Stomach (tissue), 9 donors: ENCODE data around the gene SEC23A. TPM values are rescaled to one million over a fixed set of nuclear protein-coding genes. Genes with fewer than 3 reads are reported as not detected.

Experiments used
- DNase-seq, 2 donors: peaks; one replicate each; pipeline versions ENCODE4 v3.0.0 to v3.0.0-alpha.2; 2013 to 2019
- H3K27ac ChIP-seq, 5 donors: fragments of 200-600 bp in 4 of 5; sonication (generic) in 4 of 5; one replicate each; pipeline ENCODE4 v1.5.1; 2013 to 2019; ENCODE audit warnings: mild to moderate bottlenecking in 1 of 5, moderate library complexity in 1 of 5
- H3K27me3 ChIP-seq, 3 donors: fragments of 200-600 bp; sonication (generic); one replicate each; pipeline ENCODE4 v1.5.1; 2017 to 2019; ENCODE audit warnings: mixed run types in 1 of 3
- H3K36me3 ChIP-seq, 4 donors: fragments of 200-600 bp; sonication (generic); 1 replicate in 3 of 4; 2 replicates in 1 of 4; pipeline ENCODE4 v1.5.1; 2016 to 2019
- H3K4me1 ChIP-seq, 4 donors: fragments of 200-600 bp; sonication (generic); one replicate each; pipeline ENCODE4 v1.5.1; 2016 to 2019
- H3K4me3 ChIP-seq, 4 donors: fragments of 200-600 bp; sonication (generic) in 3 of 4; one replicate each; pipeline ENCODE4 v1.5.1; 2016 to 2019; ENCODE audit warnings: mild to moderate bottlenecking in 1 of 4
- H3K9me3 ChIP-seq, 4 donors: fragments of 200-600 bp; sonication (generic); one replicate each; pipeline ENCODE4 v1.5.1; 2016 to 2019
- CTCF ChIP-seq, 7 experiments: fragments of 450-650 bp in 4 of 7; fragments of 200-600 bp in 3 of 7; sonication (generic) in 3 of 7; IDR thresholded peaks; one replicate each; pipeline ENCODE4 v1.5.1; 2016 to 2019; ENCODE audit warnings: antibody characterized with exemption in 7 of 7, control low read depth in 2 of 7, mild to moderate bottlenecking in 1 of 7
- EP300 ChIP-seq: sonication (generic); formaldehyde crosslinking; IDR thresholded peaks from one replicate; pipeline ENCODE4 v1.6.1; 2017; ENCODE audit warnings: antibody characterized with exemption
- POLR2A ChIP-seq, 4 donors: fragments of 450-650 bp; IDR thresholded peaks; one replicate each; pipeline ENCODE4 v1.6.1; 2016; ENCODE audit warnings: antibody characterized with exemption in 4 of 4, control low read depth in 2 of 4, mild to moderate bottlenecking in 1 of 4, moderate library complexity in 1 of 4
- POLR2AphosphoS5 ChIP-seq, 3 donors: sonication (generic); formaldehyde crosslinking; IDR thresholded peaks; one replicate each; pipeline ENCODE4 v1.6.1; 2016; ENCODE audit warnings: antibody characterized with exemption in 3 of 3
- WGBS, 5 donors: extraction: QIAGEN DNeasy Blood & Tissue Kit in 3 of 5; methylation state at CpG; one replicate each; pipeline versions ENCODE4 v1.1.5 to v1.1.7; 2013 to 2018; 5-methylcytosine and 5-hydroxymethylcytosine counted together
- intact Hi-C: fragments of 100-400 bp; cut with DNase I; formaldehyde crosslinking; loops from one replicate; pipeline ENCODE4 v1.15.1; 2023; ENCODE audit warnings: low total_unique reads
- polyA plus RNA-seq, 3 donors: library from polyadenylated mRNA; stranded (reverse); fragments of 200-250 nt; gene quantifications; one replicate each; pipeline ENCODE4 v1.2.3, GENCODE V29; 2013
- total RNA-seq, 5 donors: library from RNA; depleted of rRNA; stranded (reverse); fragments of >200 nt; gene quantifications; one replicate each; pipeline versions ENCODE4 v1.1.0 to v1.2.3, GENCODE V29; 2014 to 2016
- donor health status: healthy with polysubstance abuse.
- donor health status: Bipolar disorder and iron deficiency.
- donor health status: healthy.

The SEC23A gene
- total and polyA plus RNA-seq, 8 donors = 12.3 to 584 (median 68.6) TPM

DNA sequence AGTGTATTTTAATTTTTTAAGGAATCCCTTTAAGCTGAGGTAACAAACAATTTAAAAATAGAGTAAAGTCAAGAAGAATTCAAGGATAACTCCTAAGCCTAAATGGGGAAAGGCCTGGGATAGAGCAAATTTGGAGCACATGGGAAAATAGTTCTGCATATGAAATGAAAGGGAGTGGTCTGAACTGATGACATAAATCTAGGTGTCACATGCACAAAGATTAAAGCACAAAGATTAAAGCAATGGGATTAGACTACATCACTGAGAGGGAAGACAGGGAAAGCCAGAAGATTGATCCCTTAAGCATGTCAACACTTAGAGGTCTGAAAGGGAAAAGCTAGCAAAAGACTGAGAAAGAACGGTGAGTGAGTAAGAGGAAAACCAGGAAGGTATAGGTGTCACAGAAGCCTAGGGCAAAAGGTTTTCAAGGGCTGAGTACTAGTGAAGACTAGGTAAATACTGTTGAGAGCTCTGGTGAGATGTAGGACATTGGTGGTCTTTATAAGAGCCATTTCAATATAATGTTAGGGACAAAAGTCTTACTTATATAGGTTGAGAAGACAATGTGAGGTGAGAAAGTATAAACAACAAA, 59.6 kb downstream of the SEC23A start:
- Histone ChIP-seq H3K27ac (no peak overlapping the region), H3K27me3 (no peaks in the 10 kb centered on the region), H3K4me1 (no peaks in the 10 kb centered on the region), H3K9me3 (no peaks in the 10 kb centered on the region), H3K36me3 (peaks cover 49 to 97% (median 94%) of the 10 kb centered on the region in 4 donors), H3K4me3 (no peak overlapping the region)
- no peak for DNase-seq
- no peak for TF ChIP-seq POLR2A (IDR thresholded peaks at IDR 0.05)
- no peak for TF ChIP-seq POLR2AphosphoS5 (IDR thresholded peaks at IDR 0.05)
- no peak for TF ChIP-seq EP300
- no peak for TF ChIP-seq CTCF (IDR thresholded peaks at IDR 0.05)
- WGBS, 5 donors = 78 to 83% (median 79%) methylated on average over 1 of the region's 1 CpG
- intact Hi-C loops = no loop called here

DNA sequence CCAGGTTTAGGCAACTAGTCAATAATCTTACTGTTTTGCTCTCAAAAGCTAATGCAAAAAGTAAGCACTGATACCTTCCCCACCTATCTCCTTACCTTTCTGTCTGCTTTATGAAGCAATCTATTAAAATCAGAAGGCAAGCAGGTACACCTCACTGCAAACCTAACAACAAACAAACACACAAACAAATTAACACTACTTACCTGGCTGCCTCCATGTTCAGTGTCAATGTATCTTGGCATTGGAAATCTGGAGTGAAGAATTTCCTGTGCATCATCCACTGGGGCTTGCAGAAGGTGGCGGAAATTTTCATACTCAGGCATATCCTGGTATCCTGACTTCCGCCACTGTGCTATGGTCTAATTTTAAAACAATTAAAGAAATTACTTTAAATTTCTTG, 62.5 kb downstream of the SEC23A start:
- Histone ChIP-seq H3K9me3 (no peaks in the 10 kb centered on the region), H3K4me3 (no peak overlapping the region), H3K4me1 (no peaks in the 10 kb centered on the region), H3K36me3 (peaks cover 32 to 97% (median 94%) of the 10 kb centered on the region in 4 donors), H3K27ac (no peak overlapping the region), H3K27me3 (no peaks in the 10 kb centered on the region)
- no peak for TF ChIP-seq EP300
- no peak for TF ChIP-seq CTCF (IDR thresholded peaks at IDR 0.05)
- TF ChIP-seq POLR2AphosphoS5 (IDR thresholded peaks at IDR 0.05) = no peak
- no peak for TF ChIP-seq POLR2A (IDR thresholded peaks at IDR 0.05)
- DNase-seq = no peak
- 94 to 100% (median 98%) methylated on average over 2 of the region's 2 CpGs for WGBS, 5 donors
- intact Hi-C loops = no loop called here

- Histone ChIP-seq H3K4me3 (no peak overlapping the region), H3K9me3 (no peaks in the 10 kb centered on the region), H3K27me3 (no peaks in the 10 kb centered on the region), H3K27ac (no peak overlapping the region), H3K36me3 (peaks cover 23 to 96% (median 87%) of the 10 kb centered on the region in 4 donors), H3K4me1 (peaks cover 0 to 13% (median 0%) of the 10 kb centered on the region in 4 donors)
- intact Hi-C loops = no loop called here
- DNase-seq = no peak
- WGBS, 5 donors = 80 to 92% (median 89%) methylated on average over 2 of the region's 2 CpGs
- TF ChIP-seq EP300 (no peak), POLR2A (IDR thresholded peaks at IDR 0.05) (no peak), POLR2AphosphoS5 (IDR thresholded peaks at IDR 0.05) (no peak), CTCF (IDR thresholded peaks at IDR 0.05) (no peak)
Observed at GRCh38 chr14:39038542-39038941, 64.5 kb downstream of the SEC23A start.

GRCh38 chr14:39036760-39037159, 66.3 kb downstream of the SEC23A start:
- no peaks in the 10 kb centered on the region for H3K27me3 ChIP-seq
- no peaks in the 10 kb centered on the region for H3K9me3 ChIP-seq
- DNase-seq = no peak
- TF ChIP-seq CTCF (IDR thresholded peaks at IDR 0.05) (no peak), POLR2AphosphoS5 (IDR thresholded peaks at IDR 0.05) (no peak), POLR2A (IDR thresholded peaks at IDR 0.05) (no peak), EP300 (no peak)
- no peak overlapping the region for H3K27ac ChIP-seq
- peaks cover 17 to 96% (median 86%) of the 10 kb centered on the region in 4 donors for H3K36me3 ChIP-seq
- WGBS, 5 donors = 93 to 98% (median 97%) methylated on average over 5 of the region's 5 CpGs
- intact Hi-C loops = no loop called here
- peaks cover 0 to 13% (median 0%) of the 10 kb centered on the region in 4 donors for H3K4me1 ChIP-seq
- H3K4me3 ChIP-seq = no peak overlapping the region
